C1 segment of cervical spinal cord (tissue), 14 donors: ENCODE data around the gene CASR.
"Not testable (repeated sequence)": the region's sequence is repeated elsewhere in the genome, so short reads cannot be mapped to it uniquely, and the experiment has no call there.

Source experiments
- DNase-seq, 14 donors: peaks; one replicate each; lab custom pipeline; 2025; lab: John Stamatoyannopoulos, UW

CASR gene

DNA sequence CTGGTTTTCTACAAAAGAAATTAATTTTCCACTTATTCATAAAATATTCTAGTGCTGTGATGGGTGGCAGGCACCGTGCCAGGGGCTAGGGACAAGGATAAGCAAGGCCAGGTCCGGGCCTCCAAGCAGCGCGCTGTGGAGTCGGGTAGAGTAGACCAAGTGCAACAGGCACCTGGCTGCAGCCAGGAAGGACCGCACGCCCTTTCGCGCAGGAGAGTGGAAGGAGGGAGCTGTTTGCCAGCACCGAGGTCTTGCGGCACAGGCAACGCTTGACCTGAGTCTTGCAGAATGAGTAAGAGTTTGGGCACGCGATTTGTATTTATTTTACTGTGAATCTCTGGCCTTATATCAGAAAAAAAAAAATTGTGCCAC, at the start of gene CASR:
Gene CASR, plus strand, starts transcription at position 148 of the 372 bp plus-strand sequence. CDS start 70,522 bp downstream, outside the sequence.
- no peak for DNase-seq

DNA sequence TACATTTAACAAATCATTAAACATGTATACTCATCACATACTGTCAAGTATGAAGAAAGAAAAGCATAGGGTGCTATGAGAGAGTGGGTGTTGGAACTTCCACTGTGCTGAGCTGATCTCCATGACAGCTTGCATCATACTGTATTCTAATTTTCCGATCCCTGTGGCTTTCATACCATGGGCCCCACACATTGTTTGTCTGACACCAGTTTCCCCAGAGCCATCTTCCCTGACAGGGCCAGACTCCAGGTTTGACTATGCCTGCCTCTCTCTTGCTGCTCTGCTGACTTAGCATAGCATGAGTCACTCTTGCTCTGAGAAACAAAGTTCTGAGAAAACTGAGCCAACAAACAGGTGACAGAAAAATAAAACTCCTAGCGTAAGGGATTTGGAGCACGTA, 37.0 kb upstream of the CASR start:
- DNase-seq, result no peak

GRCh38 chr3:122148941-122149627, 34.4 kb upstream of the CASR start:
- no peak for DNase-seq

DNA sequence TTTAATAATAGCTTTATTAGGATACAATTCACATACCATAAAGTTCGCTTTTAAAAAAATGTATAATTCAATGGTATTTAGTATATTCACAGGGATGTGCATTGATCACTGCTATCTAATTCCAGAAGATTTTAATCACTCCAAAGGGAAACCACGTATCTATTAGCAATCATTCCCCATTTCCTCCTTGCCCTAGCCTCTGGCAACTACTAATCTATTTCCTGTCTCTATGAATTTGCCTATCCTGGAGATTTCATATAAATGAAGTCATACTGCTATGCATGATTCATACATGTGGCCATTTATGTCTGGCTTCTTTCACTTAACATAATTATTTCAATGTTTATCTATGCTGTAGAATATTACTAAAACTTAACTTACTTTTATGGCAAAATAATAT, 32.0 kb upstream of the CASR start:
- no peak for DNase-seq

DNA sequence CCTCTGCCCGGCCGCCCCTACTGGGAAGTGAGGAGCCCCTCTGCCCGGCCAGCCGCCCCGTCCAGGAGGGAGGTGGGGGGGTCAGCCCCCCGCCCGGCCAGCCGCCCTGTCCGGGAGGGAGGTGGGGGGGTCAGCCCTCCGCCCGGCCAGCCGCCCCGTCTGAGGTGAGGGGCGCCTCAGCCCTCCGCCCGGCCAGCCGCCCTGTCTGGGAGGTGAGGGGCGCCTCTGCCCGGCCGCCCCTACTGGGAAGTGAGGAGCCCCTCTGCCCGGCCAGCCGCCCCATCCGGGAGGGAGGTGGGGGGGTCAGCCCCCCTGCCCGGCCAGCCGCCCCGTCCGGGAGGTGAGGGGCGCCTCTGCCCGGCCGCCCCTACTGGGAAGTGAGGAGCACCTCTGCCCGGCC, 18.5 kb upstream of the CASR start:
- DNase-seq, result not testable (repeated sequence)

DNA sequence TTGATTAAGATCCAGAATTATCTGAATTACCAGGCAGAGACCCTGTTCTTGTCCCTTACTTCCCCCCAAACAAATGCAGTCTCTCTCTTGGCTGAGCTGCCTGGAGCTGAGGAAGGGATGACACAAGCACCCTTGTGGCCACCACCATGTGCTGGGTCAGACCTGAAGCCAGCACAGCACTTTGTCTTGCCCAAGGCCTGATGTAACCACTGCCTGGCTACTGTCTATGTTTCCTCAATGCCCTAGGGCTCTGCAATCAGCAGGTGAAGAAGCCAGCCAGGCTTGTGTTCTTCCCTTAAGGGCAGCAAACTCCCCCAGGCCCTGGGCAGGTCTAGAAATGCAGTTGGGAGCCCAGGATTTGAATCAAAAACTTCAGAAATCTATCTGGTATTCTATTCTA, 15.8 kb upstream of the CASR start:
- no peak for DNase-seq

DNA sequence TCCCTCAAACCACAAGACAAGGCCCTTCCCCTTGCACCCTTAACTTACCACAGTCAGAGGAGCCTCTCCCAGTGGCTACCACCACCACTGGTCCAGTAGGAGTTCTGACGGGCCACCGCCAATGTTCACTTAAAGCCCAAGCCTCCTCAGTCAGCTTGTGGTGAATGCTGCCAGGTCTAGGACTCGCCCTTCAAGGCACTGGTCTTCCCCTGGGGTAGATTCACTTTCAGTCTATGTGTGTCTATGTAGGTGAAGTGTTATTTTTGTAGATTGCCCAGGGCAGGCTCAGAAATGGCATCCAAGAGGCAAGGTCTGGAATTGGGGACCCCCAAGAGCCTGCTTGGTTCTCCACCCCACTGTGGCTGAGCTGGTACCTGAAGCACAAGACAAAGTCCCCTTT, 15.4 kb upstream of the CASR start:
- no peak for DNase-seq

- DNase-seq, result no peak
Observed at GRCh38 chr3:122169911-122170310, 13.6 kb upstream of the CASR start.

DNA sequence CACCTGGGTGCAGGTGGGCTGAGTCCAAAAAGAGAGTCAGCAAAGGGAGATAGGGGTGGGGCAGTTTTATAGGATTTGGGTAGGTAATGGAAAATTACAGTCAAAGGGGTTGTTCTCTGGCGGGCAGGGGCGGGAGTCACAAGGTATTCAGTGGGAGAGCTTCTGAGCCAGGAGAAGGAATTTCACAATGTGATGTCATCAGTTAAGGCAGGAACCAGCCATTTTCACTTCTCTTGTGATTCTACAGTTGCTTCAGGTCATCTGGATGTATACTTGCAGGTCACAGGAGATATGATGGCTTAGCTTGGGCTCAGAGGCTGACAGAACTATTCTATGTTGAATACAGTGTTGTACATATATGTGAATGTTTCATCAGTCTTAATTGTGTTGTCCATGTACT, 12.1 kb upstream of the CASR start:
- DNase-seq, result not testable (repeated sequence)

- DNase-seq, result no peak
Observed at GRCh38 chr3:122178711-122179110, 4.8 kb upstream of the CASR start.

- DNase-seq, result no peak
Observed at GRCh38 chr3:122183893-122184590, 574 bp downstream of the CASR start.

DNA sequence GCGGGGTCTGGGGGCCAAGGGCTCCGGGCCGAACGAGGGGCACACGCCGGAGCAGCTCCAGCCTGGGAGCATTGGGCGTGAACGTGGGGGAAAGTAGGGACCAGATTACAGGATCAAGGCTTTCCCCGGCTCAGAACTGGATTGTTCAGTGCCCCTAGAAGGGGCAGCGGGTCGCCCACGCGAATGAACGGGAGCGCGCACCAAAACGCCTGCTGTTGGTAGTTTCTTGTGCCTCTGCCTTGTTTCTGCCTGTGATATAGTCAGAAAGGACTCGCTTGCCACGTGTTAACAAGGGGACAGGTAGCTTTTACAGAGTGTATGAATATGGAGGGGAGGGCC, 1.1 kb downstream of the CASR start:
- no peak for DNase-seq

DNA sequence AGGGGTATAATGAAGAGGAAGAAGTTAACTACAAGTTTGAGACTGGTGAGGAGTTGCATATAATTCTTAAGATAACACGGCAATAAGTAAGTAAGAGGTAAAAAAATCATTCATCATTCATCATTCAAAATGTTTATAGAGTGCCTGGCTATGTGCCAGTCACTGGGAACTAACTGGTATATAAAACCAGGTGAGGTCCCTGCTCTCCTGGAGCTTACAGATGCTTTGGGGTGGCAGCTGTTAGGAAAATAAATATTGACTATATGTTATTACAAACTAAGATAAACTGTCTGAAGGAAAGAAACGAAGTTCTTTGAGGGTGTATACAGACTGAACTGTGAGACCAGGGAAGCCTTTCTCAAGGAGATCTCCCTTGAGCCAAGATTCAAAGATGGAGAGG, 2.9 kb downstream of the CASR start:
- no peak for DNase-seq

DNA sequence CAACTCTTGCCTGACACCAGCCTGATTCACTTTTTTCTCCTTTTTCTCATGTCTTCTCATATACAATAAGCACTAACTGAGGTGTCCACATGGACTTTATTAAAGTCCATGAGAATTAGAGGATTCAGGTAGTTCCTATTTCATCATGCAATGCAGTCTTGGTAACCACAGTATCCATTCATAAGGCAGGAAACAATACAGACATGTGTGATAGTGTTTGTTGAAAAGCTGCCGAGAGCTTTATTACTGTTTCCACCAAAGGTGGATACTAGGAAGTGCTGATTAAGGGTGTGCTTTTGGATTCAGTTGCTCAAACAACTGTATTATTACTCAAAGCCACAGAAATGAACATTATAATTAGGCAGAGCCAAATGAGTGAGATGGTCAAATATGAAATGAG, 5.3 kb downstream of the CASR start:
- DNase-seq, result no peak

GRCh38 chr3:122189357-122189756, 5.9 kb downstream of the CASR start:
- no peak for DNase-seq

DNA sequence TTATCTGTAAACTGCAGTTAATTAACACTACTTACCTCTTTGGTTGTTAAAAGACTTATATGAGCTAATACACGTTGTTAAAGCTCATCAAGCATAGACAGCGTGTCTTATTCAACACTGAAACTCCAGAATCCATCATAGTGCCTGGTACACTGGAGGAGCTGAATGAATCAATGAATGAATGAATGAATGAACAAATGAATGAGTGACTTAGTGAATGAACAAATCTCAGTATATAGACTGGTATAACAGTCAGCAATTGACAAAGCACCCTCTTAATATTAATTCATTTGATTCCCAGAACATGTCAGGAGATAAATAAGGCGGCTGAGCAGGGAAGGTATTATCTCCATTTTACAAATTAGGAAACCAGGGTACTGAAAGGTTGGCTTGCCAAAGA, 7.1 kb downstream of the CASR start:
- no peak for DNase-seq

GRCh38 chr3:122198966-122199365, 15.5 kb downstream of the CASR start:
- DNase-seq, result no peak

DNA sequence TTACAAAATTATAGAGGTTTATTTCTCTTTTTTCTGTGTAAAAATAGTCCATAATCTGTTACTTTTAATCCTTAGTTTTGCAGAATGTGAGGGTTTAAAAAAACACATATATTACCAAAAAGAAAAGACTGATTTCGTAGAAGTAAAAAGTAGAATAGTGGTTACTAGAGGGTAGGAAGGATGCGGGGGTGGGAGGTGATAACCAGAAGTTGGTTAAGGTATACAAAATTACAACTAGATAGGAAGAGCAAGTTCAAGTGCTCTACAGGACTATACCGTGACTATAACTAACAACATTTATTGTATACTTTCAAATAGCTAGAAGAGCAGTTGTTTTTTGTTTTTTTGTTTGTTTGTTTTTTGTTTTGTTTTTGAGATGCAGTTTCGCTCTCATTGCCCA, 16.1 kb downstream of the CASR start:
- no peak for DNase-seq

DNA sequence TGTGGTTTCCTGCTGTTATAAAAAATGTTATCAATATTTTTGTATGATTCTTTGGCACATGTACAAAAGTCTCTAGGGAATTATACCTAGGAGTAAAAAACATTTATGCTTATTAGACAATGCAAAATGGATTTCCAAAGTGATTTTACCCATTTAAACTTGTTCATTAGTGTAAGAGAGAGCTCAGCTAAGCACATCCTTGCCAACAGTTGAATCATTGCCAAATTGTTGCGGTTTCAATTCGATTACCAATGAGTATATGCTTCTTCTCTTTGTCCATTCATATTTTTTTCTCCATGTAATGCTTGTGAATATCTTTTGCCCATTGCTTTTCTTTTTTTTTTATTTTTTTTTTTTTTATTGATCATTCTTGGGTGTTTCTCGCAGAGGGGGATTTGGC, 17.2 kb downstream of the CASR start:
- DNase-seq, result no peak

GRCh38 chr3:122201476-122201875, 18.0 kb downstream of the CASR start:
- DNase-seq, result not testable (repeated sequence)

DNA sequence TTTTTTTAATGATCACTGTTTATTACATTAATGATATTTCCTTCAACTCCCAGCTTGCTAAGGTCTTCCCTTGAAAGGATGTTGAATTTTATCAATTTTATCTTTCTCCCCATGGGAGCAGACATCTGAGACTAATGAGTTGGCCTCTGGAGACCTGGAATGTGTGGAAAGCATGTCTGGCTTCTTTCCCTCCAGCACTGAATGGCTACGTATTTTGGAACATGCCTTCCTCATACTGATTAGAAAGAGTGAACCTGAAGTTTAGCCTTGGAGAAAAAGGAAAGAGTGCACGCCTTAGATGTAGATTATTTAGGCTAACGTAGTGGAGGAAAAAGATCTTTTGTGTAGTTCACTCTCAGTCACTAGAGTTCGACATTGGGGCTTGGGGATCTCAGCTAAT, 25.1 kb downstream of the CASR start:
- no peak for DNase-seq

GRCh38 chr3:122213650-122214049, 30.2 kb downstream of the CASR start:
- DNase-seq, result no peak

- no peak for DNase-seq
Observed at GRCh38 chr3:122214711-122215110, 31.2 kb downstream of the CASR start.
